Panc1 (cell line): Measurements from ENCODE around the gene OSBPL1A. TPM values are rescaled to one million over a fixed set of nuclear protein-coding genes. Genes with fewer than 3 reads are reported as not detected.

Source experiments
- ATAC-seq: fragments of 200-7000 bp; cut with Tn5 transposase; 2 replicates; pipeline ENCODE4 v1.9.1; 2020; ENCODE audit warnings: mild to moderate bottlenecking, moderate library complexity
- BruUV-seq: library from RNA; stranded (reverse); fragments of 400-500 nt; replicated peaks from 2 replicates; lab custom pipeline; 2021; lab: Mats Ljungman, UMichigan
- CTCF ChIA-PET: fragments of 300-600 bp; sonication (Branson Sonifier 250); formaldehyde crosslinking; loops from one replicate; lab custom pipeline; 2022; ENCODE audit warnings: antibody characterized with exemption; lab: Charles Lee
- POLR2A ChIA-PET: fragments of 300-600 bp; sonication (Branson Sonifier 250); formaldehyde crosslinking; loops from one replicate; lab custom pipeline; 2022; ENCODE audit warnings: antibody characterized with exemption; lab: Charles Lee
- DNase-seq: peaks from one replicate; pipeline ENCODE4 v3.0.0-alpha.2; 2010; ENCODE audit warnings: low read depth, low spot score
- H3K27ac ChIP-seq: 2 replicates; pipeline ENCODE4 v1.5.1; 2011; ENCODE audit warnings: mild to moderate bottlenecking, low read length, inconsistent platforms
- H3K27me3 ChIP-seq: fragments of 200-500 bp; sonication (Bioruptor generic); 2 replicates; pipeline ENCODE4 v1.6.0; 2014; ENCODE audit warnings: low read length, inconsistent platforms; ENCODE audit not compliant: control insufficient read depth, insufficient read depth
- H3K36me3 ChIP-seq: fragments of 200-500 bp; sonication (Bioruptor generic); 2 replicates; pipeline ENCODE4 v1.5.1; 2014; ENCODE audit warnings: inconsistent platforms, mild to moderate bottlenecking, low read length, moderate library complexity; ENCODE audit not compliant: control insufficient read depth, insufficient read depth
- H3K4me1 ChIP-seq: 2 replicates; pipeline ENCODE4 v1.5.1; 2011; ENCODE audit warnings: inconsistent platforms, mild to moderate bottlenecking, low read length, moderate library complexity; ENCODE audit not compliant: control insufficient read depth, insufficient read depth
- H3K4me3 ChIP-seq, 2 experiments: 2 replicates each; pipeline ENCODE4 v1.5.1; 2011 to 2012; ENCODE audit warnings: low read depth in 2 of 2, low read length in 2 of 2, mild to moderate bottlenecking in 2 of 2, inconsistent platforms in 1 of 2, moderate library complexity in 1 of 2
- H3K9me3 ChIP-seq: fragments of 200-500 bp; sonication (Bioruptor generic); 2 replicates; pipeline ENCODE4 v1.5.1; 2014; ENCODE audit warnings: low read depth, mild to moderate bottlenecking, inconsistent platforms, low read length, moderate library complexity; ENCODE audit not compliant: control insufficient read depth, insufficient read depth
- POLR2AphosphoS5 ChIP-seq: IDR thresholded peaks from 2 replicates; pipeline ENCODE4 v1.6.1; 2012; ENCODE audit warnings: mild to moderate bottlenecking, low read depth, low read length, moderate library complexity
- SIN3A ChIP-seq: IDR thresholded peaks from 2 replicates; pipeline ENCODE4 v1.6.1; 2012; ENCODE audit warnings: low read depth, mild to moderate bottlenecking, low read length, moderate library complexity, borderline replicate concordance; ENCODE audit not compliant: insufficient read depth
- TCF7L2 ChIP-seq: IDR thresholded peaks from 2 replicates; pipeline ENCODE4 v1.6.1; 2011; ENCODE audit warnings: mild to moderate bottlenecking, low read depth, low read length, inconsistent platforms
- in situ Hi-C: cut with HindIII; loops from 2 replicates; pipeline ENCODE4 v1.10.0; 2016; ENCODE audit warnings: low sequenced_read_pairs, low pct_unique_long_range_greater_than_20kb
- intact Hi-C: fragments of 100-400 bp; cut with micrococcal nuclease; formaldehyde crosslinking; loops from one replicate; pipeline ENCODE4 v1.10.0; 2022; ENCODE audit not compliant: unreplicated experiment
- total RNA-seq: library from RNA; stranded (reverse); gene quantifications from one replicate; pipeline ENCODE4 v1.2.1, GENCODE V29; 2021; ENCODE audit not compliant: unreplicated experiment
- TF ChIP-seq, protein P1 (sequence below): fragments of 450-650 bp; IDR thresholded peaks from 2 replicates; pipeline ENCODE4 v1.5.1; 2017; ENCODE audit warnings: mild to moderate bottlenecking
- TF ChIP-seq, protein P2 (sequence below), 2 experiments: IDR thresholded peaks; 2 replicates each; pipeline ENCODE4 v1.6.1; 2011 to 2012; ENCODE audit warnings: low read depth in 2 of 2, control low read depth in 1 of 2, low read length in 1 of 2, mild to moderate bottlenecking in 1 of 2, moderate library complexity in 1 of 2; ENCODE audit not compliant: insufficient read depth in 1 of 2

The OSBPL1A gene
- total RNA-seq, 1 experiment from 2014 or later = 50.5 TPM

DNA sequence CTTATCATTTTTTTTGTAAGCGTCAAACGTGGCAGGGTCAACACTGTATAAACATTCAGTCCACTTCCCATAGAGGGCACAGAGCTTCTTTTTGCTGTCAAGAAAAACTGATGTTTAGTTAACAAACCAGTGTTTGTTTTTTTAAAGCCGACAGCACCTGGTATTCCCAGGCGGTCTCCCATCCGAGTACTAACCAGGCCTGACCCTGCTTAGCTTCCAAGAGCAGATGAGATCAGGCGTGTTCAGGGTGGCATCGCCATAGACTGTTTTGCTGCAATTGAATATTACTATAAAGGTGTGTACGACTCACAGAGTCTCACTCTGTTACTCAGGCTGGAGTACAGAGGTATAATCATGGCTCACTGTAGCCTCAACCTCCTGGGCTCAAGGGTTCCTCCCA lies 227.3 kb downstream of the OSBPL1A start:
- DNase-seq (no peak), ATAC-seq (no peak)
- in situ Hi-C loops (no loop called here), intact Hi-C loops (no loop called here)
- ChIA-PET CTCF (no interaction called here), POLR2A (interaction anchor here (0.7 kb wide), 1 partner anchor 225 kb away, joined by 3 read pairs; no protein-coding TSS in a partner anchor)
- Histone ChIP-seq H3K27ac (no peak overlapping the region), H3K36me3 (no peaks in the 10 kb centered on the region), H3K27me3 (no peaks in the 10 kb centered on the region), H3K4me3 (no peak overlapping the region), H3K4me1 (no peaks in the 10 kb centered on the region), H3K9me3 (no peaks in the 10 kb centered on the region)
- no TSS peak for BruUV-seq
- TF ChIP-seq, protein P1, sequence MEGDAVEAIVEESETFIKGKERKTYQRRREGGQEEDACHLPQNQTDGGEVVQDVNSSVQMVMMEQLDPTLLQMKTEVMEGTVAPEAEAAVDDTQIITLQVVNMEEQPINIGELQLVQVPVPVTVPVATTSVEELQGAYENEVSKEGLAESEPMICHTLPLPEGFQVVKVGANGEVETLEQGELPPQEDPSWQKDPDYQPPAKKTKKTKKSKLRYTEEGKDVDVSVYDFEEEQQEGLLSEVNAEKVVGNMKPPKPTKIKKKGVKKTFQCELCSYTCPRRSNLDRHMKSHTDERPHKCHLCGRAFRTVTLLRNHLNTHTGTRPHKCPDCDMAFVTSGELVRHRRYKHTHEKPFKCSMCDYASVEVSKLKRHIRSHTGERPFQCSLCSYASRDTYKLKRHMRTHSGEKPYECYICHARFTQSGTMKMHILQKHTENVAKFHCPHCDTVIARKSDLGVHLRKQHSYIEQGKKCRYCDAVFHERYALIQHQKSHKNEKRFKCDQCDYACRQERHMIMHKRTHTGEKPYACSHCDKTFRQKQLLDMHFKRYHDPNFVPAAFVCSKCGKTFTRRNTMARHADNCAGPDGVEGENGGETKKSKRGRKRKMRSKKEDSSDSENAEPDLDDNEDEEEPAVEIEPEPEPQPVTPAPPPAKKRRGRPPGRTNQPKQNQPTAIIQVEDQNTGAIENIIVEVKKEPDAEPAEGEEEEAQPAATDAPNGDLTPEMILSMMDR = no peak
- TF ChIP-seq, protein P2, sequence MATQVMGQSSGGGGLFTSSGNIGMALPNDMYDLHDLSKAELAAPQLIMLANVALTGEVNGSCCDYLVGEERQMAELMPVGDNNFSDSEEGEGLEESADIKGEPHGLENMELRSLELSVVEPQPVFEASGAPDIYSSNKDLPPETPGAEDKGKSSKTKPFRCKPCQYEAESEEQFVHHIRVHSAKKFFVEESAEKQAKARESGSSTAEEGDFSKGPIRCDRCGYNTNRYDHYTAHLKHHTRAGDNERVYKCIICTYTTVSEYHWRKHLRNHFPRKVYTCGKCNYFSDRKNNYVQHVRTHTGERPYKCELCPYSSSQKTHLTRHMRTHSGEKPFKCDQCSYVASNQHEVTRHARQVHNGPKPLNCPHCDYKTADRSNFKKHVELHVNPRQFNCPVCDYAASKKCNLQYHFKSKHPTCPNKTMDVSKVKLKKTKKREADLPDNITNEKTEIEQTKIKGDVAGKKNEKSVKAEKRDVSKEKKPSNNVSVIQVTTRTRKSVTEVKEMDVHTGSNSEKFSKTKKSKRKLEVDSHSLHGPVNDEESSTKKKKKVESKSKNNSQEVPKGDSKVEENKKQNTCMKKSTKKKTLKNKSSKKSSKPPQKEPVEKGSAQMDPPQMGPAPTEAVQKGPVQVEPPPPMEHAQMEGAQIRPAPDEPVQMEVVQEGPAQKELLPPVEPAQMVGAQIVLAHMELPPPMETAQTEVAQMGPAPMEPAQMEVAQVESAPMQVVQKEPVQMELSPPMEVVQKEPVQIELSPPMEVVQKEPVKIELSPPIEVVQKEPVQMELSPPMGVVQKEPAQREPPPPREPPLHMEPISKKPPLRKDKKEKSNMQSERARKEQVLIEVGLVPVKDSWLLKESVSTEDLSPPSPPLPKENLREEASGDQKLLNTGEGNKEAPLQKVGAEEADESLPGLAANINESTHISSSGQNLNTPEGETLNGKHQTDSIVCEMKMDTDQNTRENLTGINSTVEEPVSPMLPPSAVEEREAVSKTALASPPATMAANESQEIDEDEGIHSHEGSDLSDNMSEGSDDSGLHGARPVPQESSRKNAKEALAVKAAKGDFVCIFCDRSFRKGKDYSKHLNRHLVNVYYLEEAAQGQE (IDR thresholded peaks at IDR 0.05; ENCODE audit: insufficient read depth in 1 of 2, low read depth in 2 of 2, low read length in 1 of 2) = no peak
- TF ChIP-seq POLR2AphosphoS5 = no peak
- no peak for TF ChIP-seq SIN3A
- TF ChIP-seq TCF7L2 = no peak

DNA sequence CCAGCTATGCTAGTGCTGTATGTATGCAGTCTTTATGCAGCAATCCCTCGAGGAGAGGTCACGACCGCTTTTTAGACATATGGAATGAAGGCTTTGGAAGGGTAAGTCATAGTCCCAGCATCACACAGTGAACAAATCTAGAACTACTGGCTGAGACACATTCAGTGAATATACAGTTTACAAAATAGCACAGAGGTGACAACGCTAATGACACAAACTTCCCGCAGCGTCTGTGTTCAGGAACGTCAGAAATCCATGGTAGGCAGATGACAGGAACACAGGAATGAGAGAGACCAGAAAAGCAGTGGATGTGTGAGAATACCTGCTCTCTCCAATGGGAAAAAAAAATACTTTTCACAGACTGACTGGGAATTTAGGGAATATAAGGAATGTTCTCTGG lies 229.1 kb downstream of the OSBPL1A start:
- TF ChIP-seq TCF7L2 (no peak), POLR2AphosphoS5 (no peak), SIN3A (no peak)
- TF ChIP-seq, protein P1 = no peak
- TF ChIP-seq, protein P2 (IDR thresholded peaks at IDR 0.05; ENCODE audit: insufficient read depth in 1 of 2, low read depth in 2 of 2, low read length in 1 of 2) = no peak
- DNase-seq (no peak), ATAC-seq (no peak)
- no TSS peak for BruUV-seq
- ChIA-PET CTCF (no interaction called here), POLR2A (no interaction called here)
- intact Hi-C loops (no loop called here), in situ Hi-C loops (no loop called here)
- Histone ChIP-seq H3K36me3 (peaks cover 3% of the 10 kb centered on the region; the same call in 1 of the 2 replicates), H3K4me1 (no peaks in the 10 kb centered on the region), H3K27me3 (no peaks in the 10 kb centered on the region), H3K27ac (no peak overlapping the region), H3K4me3 (no peak overlapping the region), H3K9me3 (no peaks in the 10 kb centered on the region)
